AG09319 (cell line): ENCODE data around the gene CTBP2.
"Not testable (repeated sequence)": the region's sequence is repeated elsewhere in the genome, so short reads cannot be mapped to it uniquely, and the experiment has no call there.

ENCODE experiments used
- DNase-seq: peaks from one replicate; pipeline ENCODE4 v3.0.0-alpha.2; 2010; ENCODE audit warnings: low read depth; ENCODE audit errors: extremely low read depth
- CTCF ChIP-seq: IDR thresholded peaks from 2 replicates; pipeline ENCODE4 v1.5.1; 2011; ENCODE audit warnings: low read depth, mild to moderate bottlenecking, inconsistent platforms, low read length, moderate library complexity

CTBP2 gene

GRCh38 chr10:125082881-125083575 lies 77.3 kb downstream of the CTBP2 start:
- no peak for DNase-seq
- TF ChIP-seq CTCF = no peak

GRCh38 chr10:125082471-125082870 lies 77.9 kb downstream of the CTBP2 start:
- DNase-seq = not testable (repeated sequence)

- TF ChIP-seq CTCF = no peak
- DNase-seq = no peak
These were observed 78.4 kb downstream of the CTBP2 start for GRCh38 chr10:125081931-125082330.

GRCh38 chr10:125080984-125081383 lies 79.4 kb downstream of the CTBP2 start:
- DNase-seq = no peak
- no peak for TF ChIP-seq CTCF

GRCh38 chr10:125080296-125080695 lies 80.1 kb downstream of the CTBP2 start:
- no peak for TF ChIP-seq CTCF
- no peak for DNase-seq

- DNase-seq = no peak
- no peak for TF ChIP-seq CTCF
These were observed 81.2 kb downstream of the CTBP2 start for GRCh38 chr10:125079091-125079600.

GRCh38 chr10:125076891-125077541 lies 83.3 kb downstream of the CTBP2 start:
- DNase-seq = no peak
- TF ChIP-seq CTCF = no peak
